HG03575 (cell line): ENCODE data around the gene MUSTN1.

ENCODE experiments used
- ATAC-seq: cut with Tn5 transposase; IDR thresholded peaks from one replicate; pipeline ENCODE4 v1.9.1; 2021; ENCODE audit not compliant: unreplicated experiment, insufficient number of reproducible peaks, low FRiP score; ENCODE audit errors: extremely low read depth

The MUSTN1 gene

DNA sequence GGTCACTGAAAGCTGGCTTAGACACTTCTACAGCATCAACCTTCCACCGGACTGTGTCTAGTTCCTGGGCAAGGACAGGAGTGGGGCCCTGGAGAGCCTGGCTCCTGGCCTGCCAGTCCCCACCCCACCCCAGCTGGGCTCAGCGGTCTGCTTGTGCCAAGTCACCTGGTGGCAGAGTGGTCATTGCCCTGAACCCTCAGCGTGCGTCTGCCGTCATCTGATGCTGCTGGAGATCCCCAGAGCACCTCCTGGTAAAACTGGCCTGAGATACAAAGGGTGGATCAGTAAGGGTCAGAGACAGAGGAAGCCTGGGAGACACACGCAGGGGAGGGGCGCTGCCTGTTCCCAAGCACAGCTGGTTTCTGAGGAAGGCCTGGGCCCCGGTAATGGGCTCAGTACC lies 21.0 kb downstream of the MUSTN1 start:
- no peak for ATAC-seq

DNA sequence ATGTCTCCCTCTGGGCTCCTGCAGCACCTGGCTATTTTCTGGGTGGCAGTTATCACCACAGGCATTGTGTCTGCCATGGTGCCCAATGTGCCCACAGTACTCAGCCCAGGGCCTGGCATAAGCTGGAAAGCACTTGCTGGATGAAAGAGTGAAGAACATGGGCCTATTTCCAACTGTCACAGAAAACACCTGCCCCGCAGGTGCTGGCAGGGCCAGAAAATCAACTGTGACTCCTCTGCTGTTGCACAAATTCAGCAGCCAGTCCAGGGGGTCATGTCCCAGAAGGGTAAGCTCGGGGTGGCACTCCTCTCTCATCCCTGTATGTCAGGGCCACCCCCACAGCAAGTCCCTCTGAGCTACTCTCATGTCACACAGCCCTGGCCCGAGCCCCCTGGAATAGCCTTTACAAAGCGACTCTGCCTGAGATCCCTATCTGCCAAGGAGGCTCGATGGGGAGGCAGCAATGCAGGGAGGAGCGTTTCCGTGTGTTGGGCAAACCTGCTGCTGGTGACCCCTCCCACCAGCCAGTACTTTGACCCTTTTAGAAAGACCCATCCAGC lies 23.3 kb downstream of the MUSTN1 start:
- no peak for ATAC-seq

DNA sequence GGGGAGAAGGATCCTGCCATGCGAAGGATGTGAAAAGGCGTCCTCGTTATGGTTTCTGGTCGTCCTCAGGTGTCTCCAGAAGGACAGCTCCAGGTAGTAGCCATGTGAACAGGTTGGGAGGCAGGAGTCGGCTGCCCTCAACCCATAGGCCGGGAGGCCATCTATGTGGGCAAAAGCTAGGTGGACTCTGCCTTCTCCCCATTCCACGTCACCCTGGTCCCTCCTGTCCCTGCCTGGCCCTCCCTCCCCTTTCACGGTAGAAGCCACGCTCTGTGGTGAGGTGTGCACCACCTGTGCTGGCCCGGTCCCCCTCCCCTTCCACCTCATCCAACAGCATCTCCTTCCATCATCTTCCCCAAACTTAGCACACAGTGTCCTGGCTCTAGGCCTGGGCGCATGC lies 23.9 kb downstream of the MUSTN1 start:
- ATAC-seq, result no peak

DNA sequence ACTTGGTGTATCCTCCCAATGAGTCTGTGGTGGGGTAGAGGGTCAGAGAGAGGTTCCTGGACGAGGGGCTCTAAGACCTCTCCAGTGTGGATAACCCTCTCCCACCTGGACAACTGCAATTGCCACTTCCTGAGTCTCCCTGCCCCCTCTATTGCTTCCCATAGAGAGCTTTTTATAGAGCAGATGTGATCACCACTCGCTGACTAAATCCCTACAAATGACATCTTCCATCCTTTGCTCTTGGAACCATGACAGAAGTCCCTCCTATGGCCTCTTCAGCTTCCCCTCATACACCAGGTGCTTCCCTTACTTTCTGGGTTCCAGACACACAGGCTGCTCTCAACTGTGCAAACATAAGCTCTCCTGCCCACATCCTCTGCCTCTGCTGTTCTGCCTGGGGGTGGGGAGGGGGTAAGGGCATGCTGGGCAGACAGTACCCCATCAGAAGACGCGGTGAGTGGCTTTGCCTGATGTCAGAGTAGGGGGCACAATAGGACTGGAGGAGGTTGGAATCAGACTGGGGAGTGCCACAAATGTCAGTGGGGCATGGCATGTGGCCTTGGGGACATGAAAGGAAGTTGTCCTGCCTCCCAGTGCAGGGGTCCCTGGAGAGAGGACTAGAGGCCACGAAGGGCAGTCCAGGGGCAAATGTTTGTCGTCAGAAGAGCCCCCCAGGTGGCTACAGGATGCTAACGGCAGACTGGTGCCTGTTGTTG lies 25.0 kb downstream of the MUSTN1 start:
- ATAC-seq, result no peak

DNA sequence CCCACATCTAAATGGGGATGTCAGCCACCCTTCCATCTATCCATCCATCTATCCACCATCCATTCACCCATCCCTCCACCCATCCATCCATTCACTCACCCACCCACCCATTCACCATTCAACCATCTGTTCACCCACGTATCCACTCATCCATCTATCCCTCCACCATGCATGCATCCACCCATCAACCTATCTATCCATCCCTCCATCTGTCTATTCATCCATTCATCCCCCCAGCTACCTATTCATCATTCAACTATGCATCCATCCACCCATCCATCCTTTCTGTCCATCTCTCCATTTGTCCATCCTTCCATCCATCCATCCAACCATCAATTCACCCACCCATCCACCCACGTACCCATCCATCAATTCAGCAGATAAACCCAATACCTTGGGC lies 25.7 kb downstream of the MUSTN1 start:
- no peak for ATAC-seq

DNA sequence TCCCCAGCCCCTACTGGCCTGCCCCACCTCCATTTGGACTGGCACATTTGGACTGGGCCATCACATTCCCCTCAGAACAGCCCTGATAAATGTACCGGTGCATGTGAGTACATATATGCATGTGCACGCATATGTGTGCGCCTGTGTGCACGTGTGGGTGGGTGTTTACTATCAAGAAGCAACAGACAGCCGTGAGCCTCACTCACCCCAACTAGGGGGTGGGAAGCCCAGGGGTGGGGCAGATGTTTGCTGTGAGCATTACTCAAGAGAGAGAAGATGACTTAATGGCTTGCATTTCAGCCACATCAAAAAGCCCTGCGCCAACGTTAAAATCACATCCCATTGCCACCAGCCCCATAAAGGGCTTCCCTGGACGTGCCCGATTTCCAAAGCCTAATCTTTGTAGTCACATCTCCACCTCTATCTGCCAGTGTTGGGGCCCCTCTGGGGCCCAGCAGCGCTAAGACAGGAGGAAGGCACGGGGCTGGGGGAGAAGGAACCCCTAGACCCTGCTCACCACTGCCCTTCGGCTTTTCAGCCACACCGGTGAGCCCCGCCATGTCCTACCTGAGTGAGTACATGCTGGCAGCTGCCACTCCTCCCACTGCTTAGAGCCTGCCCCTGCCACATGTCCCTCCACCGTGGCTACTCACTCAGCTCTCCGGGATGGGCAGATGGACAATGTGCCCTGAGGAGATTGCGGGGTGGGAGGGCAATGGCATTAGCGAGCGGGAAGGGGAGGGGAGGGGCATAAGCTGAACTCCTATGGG lies 29.4 kb downstream of the MUSTN1 start:
- ATAC-seq, result no peak

DNA sequence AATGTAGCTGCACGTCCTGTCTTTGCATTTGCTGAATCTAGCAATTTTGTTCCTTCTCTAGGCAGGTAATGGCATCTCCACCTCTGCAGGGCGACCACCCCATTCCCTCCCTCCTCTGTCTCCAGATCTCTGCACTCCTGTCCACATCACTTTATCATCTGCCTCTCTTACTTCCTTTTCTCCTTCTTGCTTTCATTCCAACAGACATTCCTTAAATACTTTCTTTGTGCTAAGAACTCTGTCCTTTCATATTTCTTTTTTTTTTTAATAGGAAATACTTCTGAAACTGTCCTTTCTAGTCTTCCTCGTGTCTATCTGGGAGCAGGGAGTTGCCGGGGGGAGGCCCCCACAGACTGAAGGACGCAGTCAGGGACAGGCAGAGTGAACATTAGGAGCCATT lies 33.0 kb downstream of the MUSTN1 start:
- no peak for ATAC-seq

DNA sequence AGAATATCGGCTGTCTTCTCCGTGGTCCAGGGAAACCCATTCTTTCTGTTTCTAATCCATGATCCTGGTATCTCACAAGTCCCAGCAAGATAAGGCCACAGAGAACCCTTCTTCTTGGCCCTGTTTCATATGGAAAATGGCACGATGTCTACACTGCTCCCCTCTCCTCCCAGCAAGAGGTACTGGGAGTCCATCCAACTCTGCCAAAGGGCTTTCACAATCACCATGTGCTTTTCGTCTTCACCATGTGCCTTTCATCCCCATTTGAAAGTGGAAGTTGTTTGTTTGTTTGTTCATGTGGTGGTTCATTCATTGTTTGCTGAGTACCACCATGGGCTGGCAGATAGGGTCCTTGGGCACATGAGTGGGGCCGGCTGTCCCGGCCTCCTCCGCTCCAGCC lies 34.7 kb downstream of the MUSTN1 start:
- ATAC-seq, result no peak

DNA sequence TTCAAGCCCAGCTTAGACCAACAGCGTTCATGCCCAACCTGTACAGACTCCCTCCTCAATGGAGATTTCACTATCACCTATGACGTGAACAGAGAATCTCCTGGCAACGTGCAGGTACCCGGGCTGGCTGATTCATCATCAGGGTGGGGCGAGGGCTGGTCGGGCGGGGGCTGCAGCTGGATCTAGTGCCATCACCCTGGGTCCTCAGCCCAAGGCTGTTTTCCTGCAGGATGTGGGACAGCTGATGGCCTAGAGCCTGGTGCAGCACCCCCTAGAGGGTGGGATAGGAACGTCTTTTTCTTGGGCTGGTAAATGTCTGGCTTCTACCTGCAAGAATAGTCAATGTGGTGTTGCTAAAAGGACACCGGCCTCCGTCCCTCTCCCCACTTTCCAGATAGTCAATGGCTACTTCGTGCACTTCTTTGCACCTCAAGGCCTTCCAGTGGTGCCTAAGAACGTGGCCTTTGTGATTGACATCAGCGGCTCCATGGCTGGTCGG lies 35.8 kb downstream of the MUSTN1 start:
- no peak for ATAC-seq

DNA sequence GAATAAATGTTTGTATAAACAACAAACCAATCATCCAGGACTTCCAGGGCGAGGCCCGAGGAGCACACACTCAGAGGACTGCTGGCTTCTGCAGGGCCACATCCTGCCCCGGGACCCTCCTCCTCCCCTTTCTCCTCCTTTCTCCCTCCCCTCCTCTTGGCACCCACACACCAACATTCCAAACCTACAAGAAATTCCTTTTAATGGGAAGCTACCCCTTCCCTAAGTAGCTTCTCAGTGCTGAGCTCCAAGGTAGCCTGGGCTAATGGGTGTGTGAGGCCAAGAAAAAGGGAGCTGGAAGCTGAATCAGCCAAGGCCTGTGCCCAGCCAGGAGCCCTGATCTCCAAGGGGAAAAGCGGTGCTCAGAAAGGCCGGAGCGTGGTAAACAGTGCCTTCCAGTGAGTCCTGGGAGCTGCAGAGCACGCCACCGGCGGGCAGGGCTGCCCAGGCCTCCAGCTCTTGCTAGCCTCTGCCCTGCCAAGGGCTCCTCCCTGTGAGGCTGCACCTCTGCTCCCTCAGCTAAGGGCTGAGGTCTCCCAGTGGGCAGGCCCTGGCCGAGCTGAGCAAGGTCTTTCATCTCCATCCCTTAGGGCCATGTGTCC lies 36.3 kb downstream of the MUSTN1 start:
- ATAC-seq, result no peak

DNA sequence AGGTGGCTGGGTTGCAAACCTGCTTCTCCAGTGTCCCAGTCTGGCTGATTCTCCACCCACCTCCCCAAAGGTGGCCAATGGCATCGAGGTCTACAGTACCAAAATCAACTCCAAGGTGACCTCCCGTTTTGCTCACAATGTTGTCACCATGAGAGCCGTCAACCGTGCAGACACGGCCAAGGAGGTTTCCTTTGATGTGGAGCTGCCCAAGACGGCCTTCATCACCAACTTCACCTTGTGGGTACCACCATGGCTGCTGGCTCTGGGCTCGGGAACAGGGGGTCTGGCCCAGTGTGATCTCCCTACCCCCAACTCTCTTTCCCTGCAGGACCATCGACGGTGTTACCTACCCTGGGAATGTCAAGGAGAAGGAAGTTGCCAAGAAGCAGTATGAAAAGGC lies 38.4 kb downstream of the MUSTN1 start:
- ATAC-seq, result no peak

DNA sequence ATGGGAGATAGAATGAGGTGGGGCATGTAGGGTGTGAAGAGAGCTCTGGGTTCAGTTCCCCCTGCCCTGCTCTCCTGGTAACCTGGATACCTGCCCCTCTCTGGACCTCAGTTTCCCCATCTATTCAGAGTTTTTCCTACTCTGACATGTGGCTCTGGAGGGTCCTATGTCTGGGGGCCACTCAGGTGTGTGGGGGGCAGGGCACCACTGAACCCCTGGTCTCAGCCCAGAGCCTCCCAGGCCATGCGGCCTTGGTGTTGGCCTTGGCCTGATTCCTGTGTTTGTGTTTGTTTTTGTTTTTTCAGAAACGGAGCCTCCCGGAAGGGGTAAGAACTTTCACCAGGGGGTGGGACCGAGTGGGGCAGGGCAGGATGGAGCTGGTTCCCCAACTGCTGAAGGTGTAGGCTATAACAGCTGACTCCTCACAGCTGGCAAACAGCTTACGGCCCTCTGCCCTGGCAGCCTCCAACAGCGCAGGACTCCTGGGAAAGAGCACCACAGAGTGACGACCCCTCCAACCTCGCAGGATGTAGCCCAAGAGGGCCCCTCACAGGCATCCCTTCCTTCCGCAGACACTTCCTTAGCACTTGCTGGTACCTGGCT lies 39.4 kb downstream of the MUSTN1 start:
- no peak for ATAC-seq

DNA sequence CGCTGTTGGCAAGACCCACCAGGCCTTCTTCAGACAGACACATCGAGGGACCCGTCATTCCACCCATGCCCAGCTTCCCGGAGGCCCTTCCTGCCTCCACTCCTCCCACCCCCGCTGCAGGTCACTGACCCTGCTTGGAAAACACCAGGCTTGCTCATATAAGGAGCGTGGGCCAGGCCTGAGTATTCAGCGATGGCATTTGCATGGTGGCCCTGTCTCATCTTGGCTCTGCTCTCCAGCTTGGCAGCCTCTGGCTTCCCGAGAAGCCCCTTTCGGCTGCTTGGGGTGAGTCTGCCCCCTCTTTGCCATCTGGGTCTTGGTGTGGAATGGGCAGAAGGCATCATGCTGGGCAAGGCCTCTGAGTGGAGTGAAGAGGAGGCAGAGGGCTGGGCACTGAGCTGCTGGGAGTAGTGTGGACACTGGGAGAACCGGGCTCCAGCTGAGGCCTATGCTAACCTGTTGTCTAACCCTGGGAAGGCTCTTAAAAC lies 40.2 kb downstream of the MUSTN1 start, which contains the start of gene ITIH3:
ITIH3 (plus strand) TSS at position 185 of the 488 bp plus-strand sequence; CDS start at position 193, 8 bp downstream.
- no peak for ATAC-seq

DNA sequence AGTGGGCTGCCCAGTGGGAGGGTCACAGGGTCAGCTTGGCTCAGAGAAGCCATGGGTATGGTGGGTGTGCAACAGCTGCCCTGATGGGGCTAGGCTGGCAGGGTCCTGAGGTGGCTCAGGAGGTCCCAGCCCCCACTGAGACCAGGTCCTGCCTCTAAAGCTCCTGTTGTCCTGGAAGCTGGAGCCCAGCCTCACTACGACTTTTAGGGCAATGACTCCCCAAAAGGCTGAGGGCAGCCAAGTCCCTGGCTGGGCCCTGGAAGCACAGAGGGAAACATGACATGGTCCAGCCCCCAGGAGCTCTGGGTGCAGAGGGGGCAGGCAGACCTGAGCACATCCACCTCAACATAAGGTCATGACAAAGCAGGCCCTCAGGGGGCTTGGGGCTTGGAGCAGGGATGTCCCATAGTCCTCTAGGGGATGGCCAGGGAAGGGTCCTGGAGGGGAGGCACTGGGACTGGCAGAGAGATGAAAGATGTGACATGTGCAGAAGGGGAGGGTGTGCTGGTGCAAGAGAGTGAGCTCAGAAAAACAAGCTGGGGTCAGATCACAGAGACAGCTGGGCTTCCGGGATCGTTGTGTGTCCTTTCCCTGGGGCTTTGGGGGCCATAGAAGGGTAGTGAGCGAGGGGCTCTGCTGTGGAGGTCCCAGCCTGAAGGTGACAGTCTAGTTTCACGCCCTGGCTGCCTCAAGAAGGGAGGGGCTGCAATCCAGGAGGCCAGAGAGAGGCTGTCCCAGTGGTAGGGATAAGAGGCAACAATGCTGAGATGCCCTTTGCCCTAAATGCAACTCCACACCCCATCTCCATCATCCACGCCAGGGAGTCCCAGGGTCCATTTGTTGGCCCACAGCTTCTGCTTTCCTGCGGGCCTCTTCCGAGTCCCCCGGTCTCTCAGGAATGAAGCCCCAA lies 40.9 kb downstream of the MUSTN1 start:
- ATAC-seq, result no peak

DNA sequence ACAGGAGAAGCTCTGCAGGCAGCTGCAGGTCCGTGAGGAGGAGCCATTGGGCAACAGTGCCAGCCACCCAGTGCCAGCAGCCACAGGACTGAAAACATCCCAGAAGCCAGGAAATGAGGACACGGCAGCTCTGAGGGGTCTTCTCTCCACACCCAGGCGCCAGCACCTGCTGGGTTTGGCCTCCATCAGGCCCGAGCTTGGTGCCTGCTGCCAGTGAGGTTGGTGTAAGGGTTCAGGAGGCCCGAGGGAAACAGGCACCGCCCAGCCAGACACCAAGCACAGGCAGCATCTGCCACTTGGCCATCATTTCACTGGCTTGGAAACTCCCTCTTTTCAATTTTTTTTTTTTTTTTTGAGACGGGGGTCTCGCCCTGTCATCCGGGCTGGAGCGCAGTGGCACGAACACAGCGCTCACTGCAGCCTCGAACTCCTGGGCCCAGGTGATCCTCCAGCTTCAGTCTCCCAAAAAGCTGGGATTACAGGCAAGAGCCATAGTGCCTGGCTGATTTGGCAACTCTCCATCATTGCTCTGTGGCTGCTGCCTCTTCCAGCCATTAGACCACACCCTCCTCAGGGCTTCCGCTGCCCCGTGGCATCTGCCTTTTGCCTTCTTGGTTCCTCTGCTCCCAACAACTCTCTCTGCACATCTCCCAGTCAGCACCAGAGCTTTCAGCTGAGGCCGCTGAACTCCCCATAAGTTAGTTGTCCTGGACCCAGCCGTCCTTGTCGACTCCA lies 41.7 kb downstream of the MUSTN1 start:
- no peak for ATAC-seq

DNA sequence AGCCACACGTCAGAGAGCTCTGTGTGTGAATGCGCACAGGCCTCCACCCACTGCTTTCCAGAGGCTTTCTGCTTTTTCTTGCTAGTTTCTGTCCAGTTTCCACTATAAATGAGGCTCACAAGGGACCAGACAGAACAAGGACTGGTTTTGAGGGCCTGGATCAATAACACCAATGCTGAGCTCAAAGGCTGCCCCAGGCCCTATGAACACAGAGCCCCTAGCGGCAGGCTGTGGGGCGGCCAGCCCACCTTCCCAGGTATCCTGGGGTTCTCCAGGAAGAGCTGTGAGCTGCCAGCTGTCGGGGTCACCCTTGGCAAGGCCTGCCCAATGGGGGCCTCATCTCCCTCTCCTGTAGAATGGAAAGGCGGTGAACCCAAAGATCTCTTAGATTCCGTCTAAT lies 42.4 kb downstream of the MUSTN1 start:
- ATAC-seq, result no peak

DNA sequence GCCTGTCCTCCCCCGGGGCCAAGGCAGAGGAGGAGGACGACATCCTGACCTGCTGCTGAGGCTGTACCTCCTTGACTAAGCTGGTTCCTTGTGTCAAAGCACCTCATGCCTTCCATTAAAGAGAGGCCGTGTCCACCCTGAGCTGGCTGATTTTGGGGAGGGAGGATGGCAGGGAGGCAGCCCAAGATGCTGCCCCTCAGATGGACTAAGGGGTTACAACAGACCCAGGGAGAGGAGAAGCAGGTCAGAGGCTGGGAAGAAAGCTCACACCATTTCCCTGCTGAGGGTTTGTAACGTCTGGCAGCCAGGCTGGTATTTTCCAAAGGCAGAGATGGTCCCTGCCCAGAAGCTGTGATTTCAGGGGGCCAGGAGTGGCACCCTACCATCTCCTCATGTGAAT lies 42.9 kb downstream of the MUSTN1 start:
- no peak for ATAC-seq

DNA sequence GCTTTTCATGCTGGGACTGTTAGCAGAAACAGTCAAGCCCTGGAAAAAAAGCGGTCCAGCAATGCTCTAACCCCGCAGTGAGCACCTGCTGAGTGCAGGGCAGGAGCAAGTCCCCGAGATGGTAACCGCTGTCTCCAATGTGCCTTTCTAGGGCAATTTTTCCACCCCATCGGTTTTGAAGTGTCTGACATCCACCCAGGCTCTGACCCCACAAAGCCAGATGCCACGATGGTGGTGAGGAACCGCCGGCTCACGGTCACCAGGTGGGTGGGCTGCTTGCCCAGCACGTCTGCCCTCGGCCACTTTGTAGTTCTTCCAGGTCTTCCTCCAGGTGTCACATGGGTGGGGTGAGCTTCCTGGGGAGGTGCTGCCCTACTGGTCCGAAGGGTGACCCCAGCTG lies 43.5 kb downstream of the MUSTN1 start:
- no peak for ATAC-seq
